Middle frontal gyrus (tissue), 1 donor: ENCODE results near the gene ZC3H18.
A peak's percentile ranks its signal among the peaks of the same experiment; 100 is the strongest.

Experiments used
- DNase-seq: peaks from one replicate; pipeline ENCODE4 v3.0.0-alpha.2; 2015; ENCODE audit warnings: low spot score; ENCODE audit errors: extremely low spot score

Gene ZC3H18

DNA sequence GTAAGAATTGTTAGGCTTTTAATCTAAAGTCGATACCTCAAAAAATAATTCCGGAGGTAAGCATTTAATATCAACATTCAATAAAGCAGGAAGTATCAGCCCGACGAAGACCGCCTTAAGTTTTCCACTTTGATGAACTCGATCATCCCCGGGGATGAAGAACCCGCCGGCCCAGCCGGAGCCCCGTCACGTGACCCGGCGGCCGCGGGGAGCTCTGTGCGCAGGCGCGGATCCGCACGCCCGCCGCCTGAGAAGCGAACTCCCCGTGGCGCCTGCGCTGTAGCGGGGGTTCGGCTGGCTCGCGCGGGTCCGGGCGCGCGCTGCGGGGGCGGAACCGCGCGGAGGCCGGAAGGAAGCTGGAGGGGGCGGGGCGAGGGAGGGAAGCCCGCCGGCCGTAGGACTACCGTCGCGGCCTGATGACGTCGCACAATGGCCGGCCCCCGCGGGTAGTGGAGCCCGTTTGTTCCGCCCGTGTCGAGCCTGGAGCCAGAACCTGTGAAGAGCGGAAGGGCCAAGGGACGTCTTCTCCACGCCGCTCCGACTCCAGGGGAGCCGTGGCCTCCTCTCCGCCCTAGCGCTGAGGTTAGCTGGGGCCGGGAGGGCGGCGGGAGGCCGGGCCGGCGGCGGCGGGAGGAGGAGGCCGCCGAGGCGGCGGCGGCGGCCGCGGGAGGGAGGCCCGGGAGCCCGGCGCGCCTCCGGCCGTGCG, at the start of gene ZC3H18:
TSS of gene ZC3H18 (plus strand) at position 419 of the 706 bp plus-strand sequence. CDS start 6,721 bp downstream, outside the sequence.
- peak; percentile 94 for DNase-seq

DNA sequence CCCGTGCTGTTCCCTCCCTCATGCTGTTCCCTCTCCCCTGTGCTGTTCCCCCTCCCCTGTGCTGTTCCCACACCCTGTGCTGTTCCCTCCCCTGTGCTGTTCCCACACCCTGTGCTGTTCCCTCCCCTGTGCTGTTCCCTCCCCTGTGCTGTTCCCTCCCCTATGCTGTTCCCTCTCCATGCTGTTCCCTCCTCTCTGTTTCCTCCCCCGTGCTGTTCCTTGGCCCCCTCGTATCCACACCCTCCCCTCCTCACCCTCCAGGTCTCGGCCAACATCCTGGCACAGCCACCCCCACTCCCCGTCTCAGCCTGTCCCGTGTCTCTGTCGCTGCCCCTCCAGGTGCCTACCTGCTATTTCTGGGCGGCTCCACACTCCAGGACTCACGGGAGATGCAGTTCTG, 48.5 kb upstream of the ZC3H18 start:
- DNase-seq: no peak

DNA sequence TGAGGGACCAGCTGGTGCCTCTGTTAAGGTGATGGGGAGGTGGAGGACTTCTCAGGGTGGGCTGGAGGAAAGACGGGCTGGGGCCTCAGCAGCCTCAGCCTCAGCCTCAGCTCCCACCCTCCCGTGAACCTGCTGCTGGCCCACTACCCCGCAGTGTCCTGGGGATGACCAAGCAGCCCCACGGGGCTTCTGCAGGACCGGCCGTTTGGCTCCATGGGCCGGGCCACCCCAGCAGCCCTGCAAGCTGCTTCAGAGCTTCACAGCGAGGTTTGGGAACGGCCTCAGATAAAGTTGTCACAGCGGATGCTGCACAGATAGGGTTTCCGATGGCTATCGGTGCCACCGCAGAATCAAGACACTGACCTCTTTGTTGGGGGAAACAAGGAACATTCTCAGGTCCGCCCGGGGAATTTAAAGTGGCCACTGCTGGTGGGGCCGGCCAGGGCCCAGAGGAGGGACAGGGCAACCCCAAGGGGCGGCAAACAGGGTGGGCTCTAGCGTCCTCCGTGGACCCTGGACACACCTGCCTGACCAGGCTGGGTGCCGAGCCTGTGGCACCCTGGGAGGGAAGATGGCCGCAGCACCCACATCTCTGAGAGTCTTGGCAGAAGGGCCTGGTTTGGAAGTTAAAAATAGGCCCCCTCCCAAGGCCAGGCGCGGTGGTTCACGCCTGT, 47.8 kb upstream of the ZC3H18 start:
- no peak for DNase-seq

- DNase-seq: no peak
Measured at GRCh38 chr16:88523309-88524161, 46.7 kb upstream of the ZC3H18 start.

DNA sequence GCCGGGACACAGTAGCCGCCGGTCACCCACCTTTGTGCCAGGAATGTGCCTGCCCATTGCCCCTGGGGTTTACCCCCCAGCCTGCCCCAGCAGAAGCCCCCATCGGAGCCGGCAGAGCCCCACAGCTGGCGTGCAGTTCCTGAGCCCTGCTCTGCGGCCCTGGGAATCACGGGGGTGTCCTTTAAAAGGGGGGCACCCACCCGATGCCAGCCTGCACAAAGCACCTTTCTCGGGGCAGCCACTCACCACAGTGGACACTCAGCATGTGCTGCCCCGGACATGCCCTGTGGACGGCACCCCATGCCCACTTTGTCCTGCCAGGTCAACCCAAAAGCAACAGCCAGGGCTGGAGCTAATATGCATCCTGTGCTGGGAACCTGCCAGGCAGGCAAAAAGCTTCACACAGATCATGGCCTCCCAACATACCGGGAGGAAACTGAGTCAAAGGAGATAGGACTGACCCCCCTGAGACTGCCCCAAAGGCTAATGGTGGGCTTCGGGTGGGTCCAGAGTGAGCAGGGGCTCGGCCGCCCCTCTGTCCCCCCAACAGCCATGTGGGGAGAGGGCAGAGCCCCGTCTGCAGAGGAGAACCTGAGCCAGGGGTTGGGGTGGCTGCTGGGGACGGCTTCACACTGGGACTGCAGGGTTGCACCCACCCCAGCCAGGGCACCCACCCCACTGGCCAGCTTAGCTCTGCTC, 45.8 kb upstream of the ZC3H18 start:
- no peak for DNase-seq

- DNase-seq: no peak
Measured at GRCh38 chr16:88524973-88525662, 45.1 kb upstream of the ZC3H18 start.

GRCh38 chr16:88525663-88525990, 44.6 kb upstream of the ZC3H18 start:
- DNase-seq: no peak

- no peak for DNase-seq
Measured at GRCh38 chr16:88526008-88526905, 43.9 kb upstream of the ZC3H18 start.

DNA sequence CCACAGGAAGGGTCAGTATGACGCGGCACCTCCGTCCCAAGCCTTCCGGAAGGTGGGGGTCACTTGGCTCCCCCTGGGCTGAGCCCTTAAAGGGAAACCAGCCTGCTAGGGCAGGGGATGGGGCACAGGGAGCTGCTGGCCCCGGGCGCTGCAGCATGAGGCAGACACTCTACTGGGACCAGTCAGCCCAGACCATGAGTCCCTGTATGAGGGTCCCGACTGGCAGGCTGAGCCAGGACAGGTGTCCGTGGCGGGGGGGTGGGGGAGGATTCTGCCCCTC, 43.4 kb upstream of the ZC3H18 start:
- no peak for DNase-seq

GRCh38 chr16:88527186-88527936, 42.8 kb upstream of the ZC3H18 start:
- no peak for DNase-seq

- no peak for DNase-seq
Measured at GRCh38 chr16:88527937-88528743, 42.1 kb upstream of the ZC3H18 start.

DNA sequence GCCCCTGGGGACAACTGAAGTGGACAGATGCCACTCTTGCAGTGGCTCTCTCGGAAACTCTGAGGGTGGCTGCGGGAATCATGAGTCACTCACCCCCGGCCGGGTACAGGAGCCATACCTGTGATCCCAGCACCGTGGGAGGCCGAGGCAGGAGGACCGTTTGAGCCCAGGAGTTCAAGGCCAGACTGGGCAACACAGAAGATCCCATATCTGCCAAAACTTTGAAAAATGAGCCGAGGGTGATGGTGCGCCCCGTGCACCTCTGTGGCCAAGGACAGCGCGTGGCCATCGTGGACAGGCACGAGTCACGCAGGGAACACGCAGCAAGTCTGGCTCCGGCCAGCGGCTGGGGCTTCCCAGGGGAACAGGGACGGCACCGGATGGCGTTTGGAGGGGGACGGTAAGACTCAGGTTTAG, 41.3 kb upstream of the ZC3H18 start:
- no peak for DNase-seq

- DNase-seq: no peak
Measured at GRCh38 chr16:88529596-88529995, 40.6 kb upstream of the ZC3H18 start.

DNA sequence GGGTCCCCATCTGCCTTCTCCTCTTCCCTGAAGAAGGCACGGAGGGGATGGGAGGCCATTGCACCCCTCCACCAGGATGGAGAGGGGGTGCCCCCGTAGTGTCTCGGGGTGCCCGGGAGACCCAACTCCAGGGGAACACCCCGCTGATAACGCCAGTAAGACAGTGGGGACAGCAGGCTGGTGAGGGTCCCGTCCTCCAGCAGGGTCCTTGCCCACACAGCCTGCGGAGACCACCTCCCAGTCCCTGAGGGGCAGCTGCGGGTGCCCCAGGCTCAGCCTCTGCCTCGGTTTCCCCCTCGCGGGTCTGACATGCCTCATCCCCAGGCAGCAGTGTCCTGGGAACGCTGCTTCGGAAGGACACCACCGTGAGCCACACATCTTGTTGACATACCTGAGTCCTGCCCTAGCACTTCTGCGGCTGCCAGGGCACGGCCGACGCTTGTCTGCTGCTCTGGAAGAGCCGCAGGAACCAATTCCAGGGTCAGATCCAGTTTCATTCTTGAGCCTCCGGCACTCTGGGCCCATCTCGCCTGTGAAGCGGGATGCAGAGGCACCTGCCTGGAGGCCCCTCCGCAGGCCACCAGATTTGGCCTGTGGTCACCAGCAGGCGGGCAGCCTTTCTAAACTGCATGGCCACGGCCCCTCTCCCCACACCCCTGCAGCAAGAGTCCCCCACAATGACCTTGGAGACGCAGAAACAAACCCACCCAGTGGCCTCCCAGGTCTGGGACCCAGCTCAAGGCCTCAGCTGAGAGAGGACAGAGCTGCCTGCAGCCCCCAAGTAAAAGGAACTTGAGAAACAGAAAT, 39.9 kb upstream of the ZC3H18 start:
- no peak for DNase-seq

GRCh38 chr16:88530858-88531203, 39.4 kb upstream of the ZC3H18 start:
- no peak for DNase-seq

GRCh38 chr16:88531346-88531745, 38.9 kb upstream of the ZC3H18 start:
- DNase-seq: no peak

DNA sequence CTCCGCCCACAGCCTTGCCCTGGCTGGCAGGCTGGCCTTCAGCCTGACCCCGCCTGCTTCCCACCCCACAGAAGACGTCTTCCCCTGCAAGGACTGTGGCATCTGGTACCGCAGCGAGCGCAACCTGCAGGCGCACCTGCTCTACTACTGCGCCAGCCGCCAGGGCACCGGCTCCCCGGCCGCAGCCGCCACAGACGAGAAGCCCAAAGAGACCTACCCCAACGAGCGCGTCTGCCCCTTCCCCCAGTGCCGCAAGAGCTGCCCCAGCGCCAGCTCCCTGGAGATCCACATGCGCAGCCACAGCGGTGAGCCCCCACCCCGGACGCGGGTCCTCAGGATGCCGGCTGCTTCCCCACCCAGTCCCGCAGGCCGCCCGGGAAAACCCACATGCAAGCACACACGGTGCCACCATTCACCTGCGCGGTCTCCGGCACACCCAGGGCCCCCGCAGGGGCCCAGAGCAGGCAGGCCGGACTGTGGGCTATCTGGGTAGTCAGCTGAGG, 38.2 kb upstream of the ZC3H18 start:
- no peak for DNase-seq
